AG04450 (cell line): ENCODE results near the gene SYT12. TPM values are rescaled to one million over a fixed set of nuclear protein-coding genes. Genes with fewer than 3 reads are reported as not detected.

Source experiments
- CTCF ChIA-PET: fragments of 300-600, 350-600 bp; formaldehyde crosslinking; extraction: SDS; loops from one replicate; lab custom pipeline; 2022; ENCODE audit warnings: antibody characterized with exemption, inconsistent platforms; lab: Charles Lee
- POLR2A ChIA-PET: fragments of 350-600 bp; formaldehyde crosslinking; extraction: SDS; loops from one replicate; lab custom pipeline; 2021; ENCODE audit warnings: antibody characterized with exemption, inconsistent platforms; lab: Yijun Ruan, JAX
- DNase-seq: peaks from one replicate; pipeline ENCODE4 v3.0.0-alpha.2; 2011; ENCODE audit warnings: low read depth, low spot score
- H3K27ac ChIP-seq: one replicate; pipeline ENCODE4 v1.5.1; 2012; ENCODE audit warnings: low read depth, low read length, control low read depth
- H3K27me3 ChIP-seq: one replicate; pipeline ENCODE4 v1.6.0; 2012; ENCODE audit warnings: low read length; ENCODE audit not compliant: control insufficient read depth, insufficient read depth
- H3K4me3 ChIP-seq: 2 replicates; pipeline ENCODE4 v1.5.1; 2011; ENCODE audit warnings: mild to moderate bottlenecking, low read depth, low read length, control low read depth
- H3K9me3 ChIP-seq: 2 replicates; pipeline ENCODE4 v1.5.1; 2012; ENCODE audit warnings: low read length; ENCODE audit not compliant: control insufficient read depth, insufficient read depth
- CTCF ChIP-seq: IDR thresholded peaks from 2 replicates; pipeline ENCODE4 v1.5.1; 2011; ENCODE audit warnings: low read depth, low read length, control low read depth, inconsistent platforms
- polyA plus RNA-seq: library from polyadenylated mRNA; depleted of rRNA; stranded (reverse); fragments of >200 nt; gene quantifications from 2 replicates; pipeline ENCODE4 v1.2.3, GENCODE V29; 2011

Gene SYT12
- polyA plus RNA-seq, 1 experiment = 0.30 TPM

GRCh38 chr11:67031791-67032561, 9.0 kb downstream of the SYT12 start:
- Histone ChIP-seq H3K4me3 (no peak overlapping the region), H3K27me3 (peaks cover 2% of the 10 kb centered on the region), H3K27ac (peak overlapping the region; percentile 57), H3K9me3 (no peaks in the 10 kb centered on the region)
- DNase-seq = peak; percentile 18
- ChIA-PET CTCF (interaction anchor here (0.5 to 0.6 kb wide), 2 partner anchors 165 to 1757 kb away, joined by 5 to 9 read pairs; no protein-coding TSS in a partner anchor), POLR2A (interaction anchor here (0.9 kb wide), 1 partner anchor 23 kb away, joined by 3 read pairs; no protein-coding TSS in a partner anchor)
- TF ChIP-seq CTCF = no peak

GRCh38 chr11:67032830-67033551, 10.1 kb downstream of the SYT12 start:
- Histone ChIP-seq H3K4me3 (no peak overlapping the region), H3K9me3 (no peaks in the 10 kb centered on the region), H3K27ac (peak overlapping the region; percentile 85), H3K27me3 (peaks cover 2% of the 10 kb centered on the region)
- DNase-seq = peak; percentile 75
- no peak for TF ChIP-seq CTCF
- ChIA-PET POLR2A (interaction anchor here (0.5 to 0.9 kb wide), 6 partner anchors 10 to 258 kb away, joined by 3 to 10 read pairs (median 5); partner anchors contain the start of gene SYT12), CTCF (interaction anchor here (0.6 to 1.0 kb wide), 2 partner anchors 21 to 246 kb away, joined by 3 read pairs; no protein-coding TSS in a partner anchor)

GRCh38 chr11:67033661-67034166, 10.8 kb downstream of the SYT12 start:
- POLR2A ChIA-PET = no interaction called here
- Histone ChIP-seq H3K9me3 (no peaks in the 10 kb centered on the region), H3K27me3 (peaks cover 2% of the 10 kb centered on the region), H3K27ac (peak overlapping the region; percentile 85), H3K4me3 (no peak overlapping the region)
- peak; percentile 93 for DNase-seq
- TF ChIP-seq CTCF = no peak
- CTCF ChIA-PET = interaction anchor here (1.0 kb wide), 1 partner anchor 20 kb away, joined by 3 read pairs; no protein-coding TSS in a partner anchor

- TF ChIP-seq CTCF = no peak
- CTCF ChIA-PET = no interaction called here
- POLR2A ChIA-PET = no interaction called here
Measured at GRCh38 chr11:67034350-67034749, 11.4 kb downstream of the SYT12 start.

More at GRCh38 chr11:67034350-67034749, 11.4 kb downstream of the SYT12 start:
- Histone ChIP-seq H3K27me3 (peaks cover 2% of the 10 kb centered on the region), H3K27ac (peak overlapping the region; percentile 21), H3K9me3 (no peaks in the 10 kb centered on the region), H3K4me3 (no peak overlapping the region)
- no peak for DNase-seq
